Esophagus muscularis mucosa (tissue), 4 donors: Measurements from ENCODE around the gene GP1BA. TPM values are rescaled to one million over a fixed set of nuclear protein-coding genes. Genes with fewer than 3 reads are reported as not detected.

Experiments
- DNase-seq: peaks from one replicate; pipeline ENCODE4 v3.0.0-alpha.2; 2017; ENCODE audit errors: extremely low spot score
- H3K27ac ChIP-seq, 4 donors: fragments of 200-600 bp; sonication (generic); replicated peaks in 1 of 4; 1 replicate in 3 of 4; 2 replicates in 1 of 4; pipeline ENCODE4 v1.5.1; 2016 to 2019; ENCODE audit warnings: mild to moderate bottlenecking in 1 of 4
- H3K27me3 ChIP-seq, 4 donors: fragments of 200-600 bp; sonication (generic); one replicate each; pipeline versions ENCODE4 v1.5.1 to v1.6.0; 2016 to 2019
- H3K36me3 ChIP-seq, 4 donors: fragments of 200-600 bp; sonication (generic); one replicate each; pipeline ENCODE4 v1.5.1; 2016 to 2019
- H3K4me1 ChIP-seq, 4 donors: fragments of 200-600 bp; sonication (generic); one replicate each; pipeline ENCODE4 v1.5.1; 2016 to 2019
- H3K4me3 ChIP-seq, 4 donors: fragments of 200-600 bp; sonication (generic); 1 replicate in 2 of 4; 2 replicates in 2 of 4; pipeline ENCODE4 v1.5.1; 2016 to 2019; ENCODE audit warnings: mild to moderate bottlenecking in 4 of 4, moderate library complexity in 1 of 4
- H3K9me3 ChIP-seq, 4 donors: fragments of 200-600 bp; sonication (generic); 1 replicate in 3 of 4; 2 replicates in 1 of 4; pipeline ENCODE4 v1.5.1; 2016 to 2019
- CTCF ChIP-seq, 3 experiments: fragments of 200-600 bp in 2 of 3; fragments of 450-650 bp in 1 of 3; sonication (generic) in 2 of 3; IDR thresholded peaks; one replicate each; pipeline ENCODE4 v1.5.1; 2017 to 2019; ENCODE audit warnings: antibody characterized with exemption in 3 of 3, mild to moderate bottlenecking in 2 of 3, moderate library complexity in 1 of 3
- EP300 ChIP-seq: sonication (generic); formaldehyde crosslinking; IDR thresholded peaks from one replicate; pipeline ENCODE4 v1.6.1; 2017; ENCODE audit warnings: antibody characterized with exemption
- POLR2A ChIP-seq: fragments of 450-650 bp; IDR thresholded peaks from one replicate; pipeline ENCODE4 v1.6.1; 2017; ENCODE audit warnings: antibody characterized with exemption, moderate library complexity, mild to moderate bottlenecking, low read depth
- POLR2AphosphoS5 ChIP-seq, 2 donors: sonication (generic); formaldehyde crosslinking; IDR thresholded peaks; one replicate each; pipeline ENCODE4 v1.6.1; 2017; ENCODE audit warnings: antibody characterized with exemption in 2 of 2
- WGBS: methylation state at CpG from one replicate; pipeline ENCODE4 v1.1.5; 2018; 5-methylcytosine and 5-hydroxymethylcytosine counted together
- intact Hi-C: fragments of 100-400 bp; cut with DNase I; formaldehyde crosslinking; loops from one replicate; pipeline ENCODE4 v1.15.1; 2023
- total RNA-seq, 4 donors: library from RNA; depleted of rRNA; stranded (reverse); fragments of >200 nt; gene quantifications; one replicate each; pipeline versions ENCODE4 v1.1.0 to v1.2.1, GENCODE V29; 2016

The GP1BA gene
- total RNA-seq, 4 donors from 2014 or later = 0.33 TPM; not detected in 3

GRCh38 chr17:4892499-4893221, 39.4 kb upstream of the GP1BA start:
- WGBS = 95% methylated on average over 14 of the region's 23 CpGs
- DNase-seq = no peak
- TF ChIP-seq POLR2AphosphoS5 (IDR thresholded peaks at IDR 0.05) = no peak
- TF ChIP-seq POLR2A = no peak
- TF ChIP-seq CTCF (IDR thresholded peaks at IDR 0.05) = no peak
- TF ChIP-seq EP300 = no peak
- H3K9me3 ChIP-seq = no peaks in the 10 kb centered on the region
- H3K4me1 ChIP-seq = peaks cover 0 to 5% (median 0%) of the 10 kb centered on the region in 4 donors
- intact Hi-C loops = no loop called here
- no peak overlapping the region for H3K27ac ChIP-seq
- H3K4me3 ChIP-seq = no peak overlapping the region
- no peaks in the 10 kb centered on the region for H3K27me3 ChIP-seq
- H3K36me3 ChIP-seq = peaks cover 74 to 96% (median 93%) of the 10 kb centered on the region in 4 donors

GRCh38 chr17:4893272-4893671, 38.8 kb upstream of the GP1BA start:
- Histone ChIP-seq H3K4me1 (peaks cover 0 to 5% (median under 1%) of the 10 kb centered on the region in 4 donors), H3K36me3 (peaks cover 73 to 90% (median 87%) of the 10 kb centered on the region in 4 donors), H3K9me3 (no peaks in the 10 kb centered on the region), H3K27ac (no peak overlapping the region), H3K4me3 (no peak overlapping the region), H3K27me3 (no peaks in the 10 kb centered on the region)
- DNase-seq = no peak
- no peak for TF ChIP-seq EP300
- no peak for TF ChIP-seq POLR2AphosphoS5 (IDR thresholded peaks at IDR 0.05)
- TF ChIP-seq CTCF (IDR thresholded peaks at IDR 0.05) = no peak
- no peak for TF ChIP-seq POLR2A
- 82% methylated on average over 18 of the region's 18 CpGs for WGBS
- intact Hi-C loops = no loop called here

GRCh38 chr17:4893721-4894560, 38.1 kb upstream of the GP1BA start:
- no peak for TF ChIP-seq CTCF (IDR thresholded peaks at IDR 0.05)
- TF ChIP-seq EP300 = no peak
- no peak for TF ChIP-seq POLR2A
- no peak for TF ChIP-seq POLR2AphosphoS5 (IDR thresholded peaks at IDR 0.05)
- Histone ChIP-seq H3K27ac (no peak overlapping the region), H3K4me3 (no peak overlapping the region), H3K36me3 (peaks cover 69 to 85% (median 83%) of the 10 kb centered on the region in 4 donors), H3K9me3 (no peaks in the 10 kb centered on the region), H3K4me1 (peaks cover 1 to 9% (median 6%) of the 10 kb centered on the region in 4 donors), H3K27me3 (peaks cover 0 to 5% (median 4%) of the 10 kb centered on the region in 4 donors)
- intact Hi-C loops = no loop called here
- DNase-seq = no peak
- WGBS = 81% methylated on average over 17 of the region's 31 CpGs

GRCh38 chr17:4895121-4895520, 37.0 kb upstream of the GP1BA start:
- peaks cover 0 to 16% (median 15%) of the 10 kb centered on the region in 4 donors for H3K27me3 ChIP-seq
- intact Hi-C loops = no loop called here

More at GRCh38 chr17:4895121-4895520, 37.0 kb upstream of the GP1BA start:
- no peak overlapping the region for H3K27ac ChIP-seq
- H3K36me3 ChIP-seq = peaks cover 65 to 76% (median 73%) of the 10 kb centered on the region in 4 donors
- peaks cover 4 to 18% (median 17%) of the 10 kb centered on the region in 4 donors for H3K4me1 ChIP-seq
- 91% methylated on average over 5 of the region's 13 CpGs for WGBS
- no peak for TF ChIP-seq POLR2AphosphoS5 (IDR thresholded peaks at IDR 0.05)
- no peak for TF ChIP-seq CTCF (IDR thresholded peaks at IDR 0.05)
- TF ChIP-seq POLR2A = no peak
- no peak for TF ChIP-seq EP300
- no peak overlapping the region for H3K4me3 ChIP-seq
- H3K9me3 ChIP-seq = no peaks in the 10 kb centered on the region
- no peak for DNase-seq
